Kidney epithelial cell (primary cell): ENCODE results near the gene MED22. TPM values are rescaled to one million over a fixed set of nuclear protein-coding genes. Genes with fewer than 3 reads are reported as not detected.

Source experiments
- DNase-seq: peaks from one replicate; pipeline ENCODE4 v3.0.0-alpha.2; 2010; ENCODE audit warnings: low read depth
- H3K27me3 ChIP-seq: 2 replicates; pipeline ENCODE4 v1.6.0; 2011; ENCODE audit warnings: low read length; ENCODE audit not compliant: control insufficient read depth, insufficient read depth
- H3K36me3 ChIP-seq: 2 replicates; pipeline ENCODE4 v1.5.1; 2011; ENCODE audit warnings: low read length; ENCODE audit not compliant: control insufficient read depth, insufficient read depth
- H3K4me3 ChIP-seq: 2 replicates; pipeline ENCODE4 v1.5.1; 2011; ENCODE audit warnings: low read depth, mild to moderate bottlenecking, control low read depth, low read length
- CTCF ChIP-seq: IDR thresholded peaks from 2 replicates; pipeline ENCODE4 v1.5.1; 2011; ENCODE audit warnings: mild to moderate bottlenecking, moderate library complexity, low read length, control low read depth, inconsistent platforms; ENCODE audit not compliant: insufficient read depth, poor library complexity, severe bottlenecking
- total RNA-seq: library from RNA; depleted of rRNA; stranded (reverse); fragments of >200 nt; gene quantifications from 2 replicates; pipeline ENCODE4 v1.2.3, GENCODE V29; 2015

MED22 gene
- total RNA-seq, 1 donor from 2014 or later, result 51.8 TPM

GRCh38 chr9:133390713-133391112 is 42.8 kb upstream of the MED22 start:
- TF ChIP-seq CTCF, result no peak
- Histone ChIP-seq H3K36me3 (no peaks in the 10 kb centered on the region), H3K27me3 (peaks cover 28% of the 10 kb centered on the region), H3K4me3 (no peak overlapping the region)
- DNase-seq, result no peak

- Histone ChIP-seq H3K4me3 (no peak overlapping the region), H3K36me3 (no peaks in the 10 kb centered on the region), H3K27me3 (peaks cover 17% of the 10 kb centered on the region)
- DNase-seq, result no peak
- no peak for TF ChIP-seq CTCF
Observed at GRCh38 chr9:133389562-133389961, 41.6 kb upstream of the MED22 start.

GRCh38 chr9:133389025-133389557 is 41.2 kb upstream of the MED22 start:
- H3K4me3 ChIP-seq, result no peak overlapping the region
- peaks cover 12% of the 10 kb centered on the region for H3K27me3 ChIP-seq
- TF ChIP-seq CTCF, result no peak

GRCh38 chr9:133387680-133388079 is 39.7 kb upstream of the MED22 start:
- Histone ChIP-seq H3K27me3 (peaks cover 4% of the 10 kb centered on the region), H3K4me3 (no peak overlapping the region), H3K36me3 (no peaks in the 10 kb centered on the region)
- no peak for DNase-seq
- TF ChIP-seq CTCF, result no peak

More at GRCh38 chr9:133389025-133389557, 41.2 kb upstream of the MED22 start:
- H3K36me3 ChIP-seq, result no peaks in the 10 kb centered on the region
- DNase-seq, result no peak

GRCh38 chr9:133386338-133386737 is 38.4 kb upstream of the MED22 start:
- no peak for TF ChIP-seq CTCF
- H3K4me3 ChIP-seq, result no peak overlapping the region
- no peak for DNase-seq
- peaks cover 4% of the 10 kb centered on the region for H3K27me3 ChIP-seq
- no peaks in the 10 kb centered on the region for H3K36me3 ChIP-seq

GRCh38 chr9:133385452-133385851 is 37.5 kb upstream of the MED22 start:
- H3K4me3 ChIP-seq, result no peak overlapping the region
- peaks cover under 1% of the 10 kb centered on the region for H3K27me3 ChIP-seq
- no peak for DNase-seq
- H3K36me3 ChIP-seq, result no peaks in the 10 kb centered on the region
- TF ChIP-seq CTCF, result no peak
